Measurements from ENCODE around the gene BTBD8. TPM values are rescaled to one million over a fixed set of nuclear protein-coding genes. Genes with fewer than 3 reads are reported as not detected.

The BTBD8 gene
- total RNA-seq, 1 experiment from 2014 or later, result 3.4 TPM

- no peak for DNase-seq (ENCODE audit: low read depth)
These were observed 108.5 kb downstream of the BTBD8 start for GRCh38 chr1:92188436-92189255.

- no peak for DNase-seq (ENCODE audit: low read depth)
These were observed 111.6 kb downstream of the BTBD8 start for GRCh38 chr1:92191726-92192125.

GRCh38 chr1:92192246-92192645 lies 112.1 kb downstream of the BTBD8 start:
- DNase-seq (ENCODE audit: low read depth), result no peak

GRCh38 chr1:92194511-92194910 lies 114.4 kb downstream of the BTBD8 start:
- DNase-seq (ENCODE audit: low read depth), result no peak

- DNase-seq (ENCODE audit: low read depth), result no peak
These were observed 121.8 kb downstream of the BTBD8 start for GRCh38 chr1:92201973-92202372.

- no peak for DNase-seq (ENCODE audit: low read depth)
These were observed 123.0 kb downstream of the BTBD8 start for GRCh38 chr1:92203105-92203504.

GRCh38 chr1:92210701-92211100 lies 130.6 kb downstream of the BTBD8 start:
- peak; percentile 68 for DNase-seq (ENCODE audit: low read depth)

GRCh38 chr1:92211166-92211565 lies 131.0 kb downstream of the BTBD8 start:
- DNase-seq (ENCODE audit: low read depth), result peak; percentile 75

GRCh38 chr1:92217721-92218120 lies 137.6 kb downstream of the BTBD8 start, which contains the start of gene C1orf146:
C1orf146 (plus strand) TSS chr1:92217915; CDS start chr1:92231421, 13,506 bp downstream.
- DNase-seq (ENCODE audit: low read depth), result no peak

GRCh38 chr1:92218559-92218958 lies 138.4 kb downstream of the BTBD8 start:
- no peak for DNase-seq (ENCODE audit: low read depth)

GRCh38 chr1:92219028-92219427 lies 138.9 kb downstream of the BTBD8 start:
- DNase-seq (ENCODE audit: low read depth), result no peak

GRCh38 chr1:92228401-92228800 lies 148.3 kb downstream of the BTBD8 start:
- peak; percentile 64 for DNase-seq (ENCODE audit: low read depth)

GRCh38 chr1:92230736-92231135 lies 150.6 kb downstream of the BTBD8 start:
- no peak for DNase-seq (ENCODE audit: low read depth)

Other genes starting within 250 kb of the BTBD8 start
- 2.6 and 3.2 TPM in 2 replicates for gene TGFBR3, start 194.2 kb upstream of the BTBD8 start, total RNA-seq (2014; rRNA removed)
- not detected in 2 replicates for gene BRDT, start 130.9 kb upstream of the BTBD8 start, total RNA-seq (2014; rRNA removed)
- gene EPHX4, start 50.4 kb upstream of the BTBD8 start, total RNA-seq (2014; rRNA removed), result 0.06 and 0.13 TPM in 2 replicates
- not detected in 2 replicates for gene SETSIP, start 4.9 kb upstream of the BTBD8 start, total RNA-seq (2014; rRNA removed)
- gene C1orf146, start 137.6 kb downstream of the BTBD8 start, total RNA-seq (2014; rRNA removed), result not detected in 2 replicates
- gene GLMN, start 218.6 kb downstream of the BTBD8 start, total RNA-seq (2014; rRNA removed), result 16.3 and 20.8 TPM in 2 replicates
- 9.6 and 18.7 TPM in 2 replicates for gene RPAP2, start 218.7 kb downstream of the BTBD8 start, total RNA-seq (2014; rRNA removed)

Measured in LHCN-M2 (cell line).